IMR-90 (cell line): ENCODE results near the gene TMEM271. TPM values are rescaled to one million over a fixed set of nuclear protein-coding genes. Genes with fewer than 3 reads are reported as not detected.

Experiments
- ATAC-seq: fragments of 200-7000 bp; cut with Tn5 transposase; 2 replicates; pipeline ENCODE4 v1.9.1; 2020; ENCODE audit warnings: low read depth, mild to moderate bottlenecking, moderate library complexity
- BruUV-seq: library from RNA; stranded (reverse); fragments of 400-500 nt; replicated peaks from 2 replicates; lab custom pipeline; 2021; lab: Mats Ljungman, UMichigan
- CTCF ChIA-PET: fragments of 300-600 bp; formaldehyde crosslinking; extraction: SDS; loops from one replicate; lab custom pipeline; 2021; ENCODE audit warnings: antibody characterized with exemption; lab: Yijun Ruan, JAX
- POLR2A ChIA-PET: fragments of 300-600 bp; sonication (Branson Sonifier 250); formaldehyde crosslinking; loops from one replicate; lab custom pipeline; 2022; ENCODE audit warnings: antibody characterized with exemption; ENCODE audit not compliant: unreplicated experiment; lab: Charles Lee
- DNase-seq: peaks from one replicate; pipeline ENCODE4 v3.0.0; 2013
- H2AFZ ChIP-seq: replicated peaks from 2 replicates; pipeline ENCODE3; 2013; ENCODE audit warnings: low read length, mild to moderate bottlenecking; ENCODE audit not compliant: poor library complexity
- H2AK5ac ChIP-seq: 2 replicates; pipeline ENCODE4 v1.6.1; 2013; ENCODE audit warnings: low read depth, low read length, inconsistent platforms
- H2AK9ac ChIP-seq: replicated peaks from 2 replicates; pipeline ENCODE3; 2013; ENCODE audit warnings: mild to moderate bottlenecking, low read depth, low read length, moderate library complexity; ENCODE audit not compliant: poor library complexity
- H2BK120ac ChIP-seq: 2 replicates; pipeline ENCODE4 v1.6.1; 2013; ENCODE audit warnings: low read depth, low read length, inconsistent platforms
- H2BK15ac ChIP-seq: 3 replicates; pipeline ENCODE4 v1.6.1; 2013; ENCODE audit warnings: low read depth, low read length, inconsistent platforms
- H2BK20ac ChIP-seq: 2 replicates; pipeline ENCODE4 v1.6.1; 2013; ENCODE audit warnings: low read depth, mild to moderate bottlenecking, inconsistent platforms, low read length, moderate library complexity
- H2BK5ac ChIP-seq: 2 replicates; pipeline ENCODE4 v1.6.1; 2013; ENCODE audit warnings: mild to moderate bottlenecking, low read depth, low read length, inconsistent platforms; ENCODE audit not compliant: poor library complexity, severe bottlenecking
- H3K14ac ChIP-seq: replicated peaks from 2 replicates; pipeline ENCODE4 v1.6.1; 2013; ENCODE audit warnings: low read depth, low read length, inconsistent platforms
- H3K18ac ChIP-seq: 2 replicates; pipeline ENCODE4 v1.6.1; 2013; ENCODE audit warnings: low read depth, low read length, control low read depth
- H3K23ac ChIP-seq: 2 replicates; pipeline ENCODE4 v1.6.1; 2013; ENCODE audit warnings: low read depth, low read length, inconsistent platforms
- H3K27ac ChIP-seq: 2 replicates; pipeline ENCODE4 v1.5.1; 2013; ENCODE audit warnings: mild to moderate bottlenecking, control low read depth, low read length; ENCODE audit not compliant: insufficient read depth
- H3K27me3 ChIP-seq: 2 replicates; pipeline ENCODE4 v1.6.1; 2013; ENCODE audit warnings: low read length; ENCODE audit not compliant: control insufficient read depth, insufficient read depth
- H3K36me3 ChIP-seq: 2 replicates; pipeline ENCODE4 v1.6.1; 2013; ENCODE audit warnings: low read length, mixed read lengths; ENCODE audit not compliant: control insufficient read depth, insufficient read depth
- H3K4ac ChIP-seq: 2 replicates; pipeline ENCODE4 v1.6.1; 2013; ENCODE audit warnings: low read depth, low read length, inconsistent platforms
- H3K4me1 ChIP-seq: 2 replicates; pipeline ENCODE4 v1.6.1; 2013; ENCODE audit warnings: low read length, mixed read lengths; ENCODE audit not compliant: control insufficient read depth, insufficient read depth
- H3K4me2 ChIP-seq: 2 replicates; pipeline ENCODE4 v1.6.1; 2013; ENCODE audit warnings: low read depth, mild to moderate bottlenecking, control low read depth, low read length, moderate library complexity
- H3K4me3 ChIP-seq: 2 replicates; pipeline ENCODE4 v1.5.1; 2013; ENCODE audit warnings: low read depth, mild to moderate bottlenecking, control low read depth, low read length, moderate library complexity; ENCODE audit not compliant: insufficient read depth
- H3K56ac ChIP-seq: 2 replicates; pipeline ENCODE4 v1.6.1; 2013; ENCODE audit warnings: low read length, inconsistent platforms; ENCODE audit not compliant: insufficient read depth; ENCODE audit errors: extremely low read depth
- H3K79me1 ChIP-seq, 2 experiments: 2 replicates each; pipeline ENCODE4 v1.6.1; 2013; ENCODE audit warnings: low read length in 2 of 2, inconsistent platforms in 1 of 2, low read depth in 1 of 2
- H3K9ac ChIP-seq: 2 replicates; pipeline ENCODE4 v1.6.1; 2013; ENCODE audit warnings: low read depth, low read length, control low read depth
- H3K9me1 ChIP-seq: 2 replicates; pipeline ENCODE4 v1.6.1; 2013; ENCODE audit warnings: low read length, inconsistent platforms; ENCODE audit not compliant: insufficient read depth
- H3K9me3 ChIP-seq: 2 replicates; pipeline ENCODE4 v1.6.1; 2013; ENCODE audit warnings: low read length; ENCODE audit not compliant: control insufficient read depth, insufficient read depth
- H4K20me1 ChIP-seq: 2 replicates; pipeline ENCODE4 v1.6.1; 2013; ENCODE audit warnings: low read length, inconsistent platforms; ENCODE audit not compliant: insufficient read depth
- H4K5ac ChIP-seq: 2 replicates; pipeline ENCODE4 v1.6.1; 2013; ENCODE audit warnings: mild to moderate bottlenecking, low read depth, low read length, control low read depth
- H4K8ac ChIP-seq, 2 experiments: 2 replicates each; pipeline ENCODE4 v1.6.1; 2013; ENCODE audit warnings: low read depth in 2 of 2, low read length in 2 of 2, control low read depth in 1 of 2, inconsistent platforms in 1 of 2
- H4K91ac ChIP-seq: 2 replicates; pipeline ENCODE4 v1.6.1; 2013; ENCODE audit warnings: low read depth, low read length, inconsistent platforms; ENCODE audit not compliant: insufficient read depth
- BHLHE40 ChIP-seq: fragments of 150-350 bp; IDR thresholded peaks from 2 replicates; pipeline ENCODE4 v1.6.1; 2016; ENCODE audit warnings: mild to moderate bottlenecking, low read depth, low read length
- CEBPB ChIP-seq: IDR thresholded peaks from 2 replicates; pipeline ENCODE4 v1.6.1; 2012; ENCODE audit warnings: low read depth, low read length, improper control_type of control experiment
- CHD1 ChIP-seq: IDR thresholded peaks from 2 replicates; pipeline ENCODE4 v1.6.1; 2012; ENCODE audit warnings: low read depth, low read length, improper control_type of control experiment
- CTCF ChIP-seq: conservative IDR thresholded peaks from 2 replicates; pipeline ENCODE4 v1.5.1; 2012; ENCODE audit warnings: mild to moderate bottlenecking, low read depth, low read length, improper control_type of control experiment
- ELK1 ChIP-seq: fragments of 150-350 bp; IDR thresholded peaks from 2 replicates; pipeline ENCODE4 v1.6.1; 2016; ENCODE audit warnings: low read depth, mild to moderate bottlenecking, low read length, moderate library complexity, borderline replicate concordance
- FOS ChIP-seq: fragments of 150-350 bp; IDR thresholded peaks from 2 replicates; pipeline ENCODE4 v1.6.1; 2016; ENCODE audit warnings: low read depth, low read length
- MAFK ChIP-seq: IDR thresholded peaks from 2 replicates; pipeline ENCODE4 v1.6.1; 2012; ENCODE audit warnings: low read depth, low read length, improper control_type of control experiment
- MAZ ChIP-seq: IDR thresholded peaks from 2 replicates; pipeline ENCODE4 v1.6.1; 2012; ENCODE audit warnings: low read depth, mild to moderate bottlenecking, low read length, improper control_type of control experiment, moderate library complexity, borderline replicate concordance
- MXI1 ChIP-seq: IDR thresholded peaks from 2 replicates; pipeline ENCODE4 v1.6.1; 2012; ENCODE audit warnings: low read depth, mild to moderate bottlenecking, low read length, moderate library complexity, borderline replicate concordance
- NFE2L2 ChIP-seq: fragments of 150-350 bp; IDR thresholded peaks from 2 replicates; pipeline ENCODE4 v1.6.1; 2016; ENCODE audit warnings: low read depth, mild to moderate bottlenecking, low read length
- POLR2A ChIP-seq: IDR thresholded peaks from 2 replicates; pipeline ENCODE4 v1.6.1; 2012; ENCODE audit warnings: mild to moderate bottlenecking, low read depth, low read length
- RAD21 ChIP-seq: IDR thresholded peaks from 2 replicates; pipeline ENCODE4 v1.6.1; 2012; ENCODE audit warnings: low read length, improper control_type of control experiment
- RCOR1 ChIP-seq: IDR thresholded peaks from 2 replicates; pipeline ENCODE4 v1.6.1; 2012; ENCODE audit warnings: mild to moderate bottlenecking, low read length, improper control_type of control experiment; ENCODE audit not compliant: insufficient replicate concordance
- RFX5 ChIP-seq: IDR thresholded peaks from 2 replicates; pipeline ENCODE4 v1.8.0; 2012; ENCODE audit warnings: low read depth, mild to moderate bottlenecking, low read length, moderate library complexity
- SMC3 ChIP-seq: fragments of 150-350 bp; IDR thresholded peaks from 2 replicates; pipeline ENCODE4 v1.6.1; 2016; ENCODE audit warnings: low read depth, mild to moderate bottlenecking, antibody characterized with exemption, low read length, moderate library complexity
- USF2 ChIP-seq: fragments of 150-350 bp; IDR thresholded peaks from 2 replicates; pipeline ENCODE4 v1.6.1; 2017; ENCODE audit warnings: mild to moderate bottlenecking, antibody characterized with exemption, low read length, low read depth
- WGBS, 2 experiments: methylation state at CpG; one replicate each; pipeline versions ENCODE4 v1.1.5 to v1.1.7; 2013; ENCODE audit warnings: missing lambda C conversion rate in 2 of 2; ENCODE audit not compliant: insufficient read length in 1 of 2; ENCODE audit errors: extremely low coverage in 2 of 2; 5-methylcytosine and 5-hydroxymethylcytosine counted together
- dilution Hi-C: fragments of 300-500 bp; cut with HindIII; formaldehyde crosslinking; loops from one replicate; pipeline ENCODE4 v1.14.3; 2018; ENCODE audit warnings: low sequenced_read_pairs; ENCODE audit not compliant: unreplicated experiment
- in situ Hi-C: fragments of 300-500 bp; cut with MboI; formaldehyde crosslinking; loops from 3 replicates; pipeline ENCODE4 v1.14.3; 2019; ENCODE audit warnings: low sequenced_read_pairs, inconsistent platforms, mixed read lengths
- intact Hi-C: fragments of 100-400 bp; cut with micrococcal nuclease; formaldehyde crosslinking; loops from 2 replicates; pipeline ENCODE4 v1.10.0; 2022
- polyA plus RNA-seq, 3 experiments: library from polyadenylated mRNA; depleted of rRNA; stranded (reverse); fragments of >200 nt; gene quantifications; 2 replicates each; pipeline ENCODE4 v1.2.3, GENCODE V29; 2012; ENCODE audit warnings: low replicate concordance in 1 of 3
- total RNA-seq: library from RNA; depleted of rRNA; stranded (reverse); fragments of >200 nt; gene quantifications from 2 replicates; pipeline ENCODE4 v1.2.3, GENCODE V29; 2012

Gene TMEM271
- total and polyA plus RNA-seq, 2 of the 4 experiments (the other 2 are of a cell fraction): not detected

- in situ Hi-C loops: no loop called here
- Histone ChIP-seq H3K9ac (no peak overlapping the region), H2BK120ac (no peak overlapping the region), H4K8ac (no peak overlapping the region), H4K20me1 (no peaks in the 10 kb centered on the region), H3K9me1 (no peaks in the 10 kb centered on the region), H3K18ac (no peak overlapping the region), H2BK15ac (no peak overlapping the region), H3K9me3 (peaks cover 9% of the 10 kb centered on the region), H3K56ac (no peak overlapping the region), H4K5ac (no peak overlapping the region), H3K36me3 (no peaks in the 10 kb centered on the region), H2AK5ac (no peak overlapping the region), H3K27ac (no peak overlapping the region), H3K4me1 (no peaks in the 10 kb centered on the region), H2BK20ac (no peak overlapping the region), H2AK9ac (no peak overlapping the region), H3K14ac (no peak overlapping the region), H4K91ac (no peak overlapping the region), H3K27me3 (no peaks in the 10 kb centered on the region), H3K4me3 (no peak overlapping the region), H3K4me2 (no peak overlapping the region), H3K4ac (no peak overlapping the region), H2BK5ac (no peak overlapping the region), H3K79me1 (no peaks in the 10 kb centered on the region), H3K23ac (no peak overlapping the region), H2AFZ (no peak overlapping the region)
- dilution Hi-C loops: no loop called here
- WGBS, 2 experiments: 83% methylated on average over 11 of the region's 27 CpGs; no CpG with 5 or more reads in 1 of the 2 experiments
- intact Hi-C loops: no loop called here
- ATAC-seq (no peak), DNase-seq (no peak)
- ChIA-PET POLR2A (no interaction called here), CTCF (no interaction called here)
- no TSS peak for BruUV-seq
- TF ChIP-seq POLR2A (no peak), BHLHE40 (no peak), RAD21 (no peak), RFX5 (no peak), CTCF (no peak), USF2 (no peak), NFE2L2 (no peak), MAZ (no peak), CHD1 (no peak), RCOR1 (no peak), MAFK (no peak), ELK1 (no peak), MXI1 (no peak), CEBPB (no peak), FOS (no peak), SMC3 (no peak)
These were observed 41.0 kb upstream of the TMEM271 start for GRCh38 chr4:616911-617643.
